IPS-18a (cell line): ENCODE measurements around the gene DCUN1D2.
"Not testable (repeated sequence)": the region's sequence is repeated elsewhere in the genome, so short reads cannot be mapped to it uniquely, and the experiment has no call there.

Experiments used
- H3K27ac ChIP-seq: one replicate; pipeline ENCODE4 v1.5.1; 2013; ENCODE audit warnings: low read length
- H3K27me3 ChIP-seq: one replicate; pipeline ENCODE4 v1.6.1; 2013; ENCODE audit warnings: mild to moderate bottlenecking, low read length; ENCODE audit not compliant: control insufficient read depth, insufficient read depth
- H3K36me3 ChIP-seq: one replicate; pipeline ENCODE4 v1.6.1; 2013; ENCODE audit warnings: low read depth, low read length; ENCODE audit not compliant: control insufficient read depth
- H3K4me1 ChIP-seq: one replicate; pipeline ENCODE4 v1.6.1; 2013; ENCODE audit warnings: low read depth, low read length; ENCODE audit not compliant: control insufficient read depth
- H3K4me3 ChIP-seq: one replicate; pipeline ENCODE4 v1.5.1; 2013; ENCODE audit warnings: low read length
- H3K9ac ChIP-seq: one replicate; pipeline ENCODE4 v1.6.1; 2013; ENCODE audit warnings: mild to moderate bottlenecking, low read length, moderate library complexity
- H3K9me3 ChIP-seq: one replicate; pipeline ENCODE4 v1.6.1; 2013; ENCODE audit warnings: low read depth, low read length; ENCODE audit not compliant: control insufficient read depth

The DCUN1D2 gene

GRCh38 chr13:113458253-113459065 lies 32.1 kb downstream of the DCUN1D2 start:
- Histone ChIP-seq H3K9me3 (no peaks in the 10 kb centered on the region), H3K4me3 (no peak overlapping the region), H3K9ac (no peak overlapping the region), H3K27me3 (no peaks in the 10 kb centered on the region), H3K36me3 (peaks cover 74% of the 10 kb centered on the region), H3K4me1 (no peaks in the 10 kb centered on the region), H3K27ac (no peak overlapping the region)

- Histone ChIP-seq H3K27me3 (no peaks in the 10 kb centered on the region), H3K27ac (no peak overlapping the region), H3K9me3 (no peaks in the 10 kb centered on the region), H3K9ac (no peak overlapping the region), H3K36me3 (peaks cover 71% of the 10 kb centered on the region), H3K4me3 (no peak overlapping the region), H3K4me1 (no peaks in the 10 kb centered on the region)
Measured at GRCh38 chr13:113457510-113457909, 33.0 kb downstream of the DCUN1D2 start.

- Histone ChIP-seq H3K27me3 (no peaks in the 10 kb centered on the region), H3K9me3 (no peaks in the 10 kb centered on the region), H3K9ac (no peak overlapping the region), H3K4me3 (no peak overlapping the region), H3K36me3 (peaks cover 64% of the 10 kb centered on the region), H3K27ac (no peak overlapping the region), H3K4me1 (no peaks in the 10 kb centered on the region)
Measured at GRCh38 chr13:113456116-113456702, 34.3 kb downstream of the DCUN1D2 start.

DNA sequence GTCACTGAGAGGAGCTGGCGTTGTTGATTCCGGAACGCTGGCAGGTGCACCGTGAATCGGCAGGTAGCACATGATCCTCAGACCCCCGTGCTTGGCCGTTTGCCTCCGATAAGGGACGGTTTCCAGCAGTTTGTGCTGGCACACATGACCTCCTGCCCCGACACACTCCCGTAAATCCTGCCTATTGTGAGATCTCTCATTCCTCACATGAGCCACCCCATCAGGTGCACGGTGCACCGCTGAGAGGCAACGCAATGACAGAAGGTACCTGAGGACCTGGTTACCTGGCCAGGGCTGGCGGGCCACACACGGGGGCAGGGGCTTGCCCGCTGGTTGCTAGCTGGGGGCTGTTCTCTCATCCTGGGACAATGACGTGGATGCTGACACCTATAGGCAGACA lies 35.1 kb downstream of the DCUN1D2 start:
- Histone ChIP-seq H3K4me3 (no peak overlapping the region), H3K9ac (no peak overlapping the region), H3K9me3 (no peaks in the 10 kb centered on the region), H3K27me3 (no peaks in the 10 kb centered on the region), H3K4me1 (no peaks in the 10 kb centered on the region), H3K27ac (no peak overlapping the region), H3K36me3 (peaks cover 55% of the 10 kb centered on the region)

DNA sequence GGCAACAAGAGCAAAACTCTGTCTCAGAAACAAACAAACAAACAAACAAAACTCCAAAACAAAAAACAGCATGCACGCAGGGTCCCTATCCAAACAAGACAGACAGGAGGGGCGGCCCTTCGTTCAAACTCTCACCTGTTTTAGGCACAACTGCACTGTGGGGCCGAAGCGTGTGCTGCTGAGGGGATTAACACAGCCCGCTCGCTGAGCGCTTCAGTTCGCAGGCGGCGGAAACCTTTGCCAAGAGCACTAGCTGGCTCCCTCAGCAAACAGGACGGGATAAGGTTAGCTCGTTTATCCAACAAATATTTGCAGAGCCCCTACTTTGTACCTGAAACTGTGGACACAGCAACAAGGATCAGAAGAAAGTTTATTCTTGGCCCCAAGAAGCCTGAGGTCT lies 35.6 kb downstream of the DCUN1D2 start:
- no peak overlapping the region for H3K9ac ChIP-seq
- H3K27ac ChIP-seq: no peak overlapping the region
- H3K36me3 ChIP-seq: peaks cover 51% of the 10 kb centered on the region
- H3K27me3 ChIP-seq: no peaks in the 10 kb centered on the region
- no peaks in the 10 kb centered on the region for H3K4me1 ChIP-seq
- no peaks in the 10 kb centered on the region for H3K9me3 ChIP-seq
- H3K4me3 ChIP-seq: no peak overlapping the region

- Histone ChIP-seq H3K27me3 (no peaks in the 10 kb centered on the region), H3K36me3 (peaks cover 37% of the 10 kb centered on the region), H3K27ac (no peak within 1 kb of the TSS), H3K9ac (no peak within 1 kb of the TSS), H3K4me3 (no peak within 1 kb of the TSS), H3K4me1 (no peaks in the 10 kb centered on the region), H3K9me3 (no peaks in the 10 kb centered on the region)
Measured at GRCh38 chr13:113452942-113453901, 37.3 kb downstream of the DCUN1D2 start, which contains the start of gene ADPRHL1. Gene ADPRHL1 (minus strand): TSS chr13:113453488. CDS start chr13:113453437, 51 bp downstream.

GRCh38 chr13:113452466-113452865 lies 38.0 kb downstream of the DCUN1D2 start:
- no peaks in the 10 kb centered on the region for H3K9me3 ChIP-seq
- no peak overlapping the region for H3K4me3 ChIP-seq
- no peaks in the 10 kb centered on the region for H3K27me3 ChIP-seq
- no peak overlapping the region for H3K9ac ChIP-seq
- H3K27ac ChIP-seq: no peak overlapping the region
- H3K4me1 ChIP-seq: no peaks in the 10 kb centered on the region
- H3K36me3 ChIP-seq: peaks cover 30% of the 10 kb centered on the region

DNA sequence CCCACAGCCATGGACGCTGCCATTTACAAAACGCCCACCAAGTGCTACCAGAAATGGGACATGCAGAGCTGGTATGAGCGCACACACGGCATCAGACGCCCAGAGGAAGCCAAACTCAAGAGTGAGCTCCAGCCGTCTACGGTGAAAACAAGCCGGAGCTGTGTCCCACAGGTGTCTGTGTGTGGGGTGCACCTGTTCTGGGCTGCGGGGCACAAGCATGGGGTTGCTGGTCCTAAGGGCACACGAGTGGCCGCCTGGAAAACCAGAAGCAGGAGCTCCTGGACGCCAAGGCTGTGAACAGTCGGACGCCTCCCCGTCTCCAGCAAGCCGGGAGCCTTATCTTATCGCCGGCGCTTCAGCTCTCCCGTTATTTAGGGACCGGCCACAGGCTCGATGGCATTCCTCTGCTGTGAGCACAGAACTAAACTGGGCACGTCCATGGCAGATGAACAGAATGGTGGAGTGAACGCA lies 38.5 kb downstream of the DCUN1D2 start:
- Histone ChIP-seq H3K9me3 (no peaks in the 10 kb centered on the region), H3K9ac (no peak overlapping the region)

GRCh38 chr13:113450861-113451620 lies 39.5 kb downstream of the DCUN1D2 start:
- H3K4me1 ChIP-seq, H3K4me3 ChIP-seq, H3K9ac ChIP-seq, H3K27me3 ChIP-seq, H3K27ac ChIP-seq, H3K9me3 ChIP-seq: not testable (repeated sequence)
- H3K36me3 ChIP-seq: peaks cover 22% of the 10 kb centered on the region

More for the DNA sequence above, 38.5 kb downstream of the DCUN1D2 start:
- H3K36me3 ChIP-seq: peaks cover 30% of the 10 kb centered on the region
- H3K27me3 ChIP-seq: no peaks in the 10 kb centered on the region
- H3K4me1 ChIP-seq: no peaks in the 10 kb centered on the region
- no peak overlapping the region for H3K27ac ChIP-seq
- no peak overlapping the region for H3K4me3 ChIP-seq

- not testable (repeated sequence) for H3K4me1 ChIP-seq, H3K9me3 ChIP-seq, H3K9ac ChIP-seq, H3K27ac ChIP-seq, H3K4me3 ChIP-seq, H3K27me3 ChIP-seq
- peaks cover 15% of the 10 kb centered on the region for H3K36me3 ChIP-seq
Measured at GRCh38 chr13:113450348-113450744, 40.2 kb downstream of the DCUN1D2 start.
